DLD1 (cell line): ENCODE data around the gene PALMD.

Experiments used
- in situ Hi-C: cut with HindIII; loops from 2 replicates; pipeline ENCODE4 v1.10.0; 2017; ENCODE audit warnings: low sequenced_read_pairs

PALMD gene

GRCh38 chr1:99629164-99629563 is 16.7 kb upstream of the PALMD start:
- in situ Hi-C loops: no loop called here

- in situ Hi-C loops: no loop called here
Observed at GRCh38 chr1:99634971-99635624, 10.8 kb upstream of the PALMD start.

- in situ Hi-C loops: no loop called here
Observed at GRCh38 chr1:99635664-99636063, 10.2 kb upstream of the PALMD start.

GRCh38 chr1:99636647-99637175 is 9.2 kb upstream of the PALMD start:
- in situ Hi-C loops: no loop called here

- in situ Hi-C loops: no loop called here
Observed at GRCh38 chr1:99638853-99639252, 7.1 kb upstream of the PALMD start.

GRCh38 chr1:99639408-99639807 is 6.5 kb upstream of the PALMD start:
- in situ Hi-C loops: no loop called here

- in situ Hi-C loops: no loop called here
Observed at GRCh38 chr1:99639945-99640344, 6.0 kb upstream of the PALMD start.

GRCh38 chr1:99640672-99641071 is 5.2 kb upstream of the PALMD start:
- in situ Hi-C loops: no loop called here

- in situ Hi-C loops: no loop called here
Observed at GRCh38 chr1:99641558-99641957, 4.4 kb upstream of the PALMD start.

GRCh38 chr1:99642053-99642452 is 3.9 kb upstream of the PALMD start:
- in situ Hi-C loops: no loop called here

- in situ Hi-C loops: no loop called here
Observed at GRCh38 chr1:99643021-99643779, 2.7 kb upstream of the PALMD start.

- in situ Hi-C loops: no loop called here
Observed at GRCh38 chr1:99644279-99645004, 1.5 kb upstream of the PALMD start.

- in situ Hi-C loops: no loop called here
Observed at GRCh38 chr1:99645203-99645602, 710 bp upstream of the PALMD start.

GRCh38 chr1:99646868-99647267 is 955 bp downstream of the PALMD start:
- in situ Hi-C loops: no loop called here

GRCh38 chr1:99647490-99647889 is 1.6 kb downstream of the PALMD start:
- in situ Hi-C loops: no loop called here

GRCh38 chr1:99648107-99648506 is 2.2 kb downstream of the PALMD start:
- in situ Hi-C loops: no loop called here

GRCh38 chr1:99650030-99650429 is 4.1 kb downstream of the PALMD start:
- in situ Hi-C loops: no loop called here

GRCh38 chr1:99650773-99651437 is 5.0 kb downstream of the PALMD start:
- in situ Hi-C loops: no loop called here

GRCh38 chr1:99652881-99653281 is 7.0 kb downstream of the PALMD start:
- in situ Hi-C loops: no loop called here

- in situ Hi-C loops: no loop called here
Observed at GRCh38 chr1:99655376-99655775, 9.5 kb downstream of the PALMD start.

- in situ Hi-C loops: no loop called here
Observed at GRCh38 chr1:99656701-99657100, 10.8 kb downstream of the PALMD start.
